GM18517 (cell line): ENCODE results near the gene SLFNL1.

ENCODE experiments used
- ATAC-seq: cut with Tn5 transposase; IDR thresholded peaks from one replicate; pipeline ENCODE4 v1.9.1; 2021; ENCODE audit warnings: mild to moderate bottlenecking, moderate library complexity; ENCODE audit not compliant: unreplicated experiment

SLFNL1 gene

GRCh38 chr1:40987439-40988276, 33.9 kb downstream of the SLFNL1 start:
- ATAC-seq = no peak

GRCh38 chr1:40986956-40987355, 34.6 kb downstream of the SLFNL1 start:
- no peak for ATAC-seq

GRCh38 chr1:40986328-40986783, 35.2 kb downstream of the SLFNL1 start:
- ATAC-seq = no peak

GRCh38 chr1:40985875-40986274, 35.6 kb downstream of the SLFNL1 start:
- no peak for ATAC-seq

GRCh38 chr1:40985161-40985560, 36.4 kb downstream of the SLFNL1 start:
- no peak for ATAC-seq

DNA sequence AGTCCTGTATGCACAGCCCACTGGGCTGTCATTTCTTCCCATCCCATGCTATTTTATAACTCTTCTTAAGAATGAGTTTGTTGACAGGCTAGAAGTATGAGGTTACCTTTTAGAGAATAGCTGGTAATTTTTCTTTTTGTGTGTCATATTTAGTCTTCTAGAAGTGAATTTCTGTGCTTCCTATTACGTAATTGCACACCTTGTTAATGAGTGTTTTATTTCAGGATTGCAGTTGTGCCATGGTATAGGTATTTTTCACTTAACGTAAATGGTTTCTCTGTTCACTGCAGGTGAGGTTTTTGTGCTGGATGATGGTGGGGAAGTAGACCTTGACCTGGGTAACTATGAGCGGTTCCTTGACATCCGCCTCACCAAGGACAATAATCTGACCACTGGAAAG, 37.0 kb downstream of the SLFNL1 start:
- no peak for ATAC-seq

- no peak for ATAC-seq
These were observed 37.5 kb downstream of the SLFNL1 start for GRCh38 chr1:40984066-40984465.

DNA sequence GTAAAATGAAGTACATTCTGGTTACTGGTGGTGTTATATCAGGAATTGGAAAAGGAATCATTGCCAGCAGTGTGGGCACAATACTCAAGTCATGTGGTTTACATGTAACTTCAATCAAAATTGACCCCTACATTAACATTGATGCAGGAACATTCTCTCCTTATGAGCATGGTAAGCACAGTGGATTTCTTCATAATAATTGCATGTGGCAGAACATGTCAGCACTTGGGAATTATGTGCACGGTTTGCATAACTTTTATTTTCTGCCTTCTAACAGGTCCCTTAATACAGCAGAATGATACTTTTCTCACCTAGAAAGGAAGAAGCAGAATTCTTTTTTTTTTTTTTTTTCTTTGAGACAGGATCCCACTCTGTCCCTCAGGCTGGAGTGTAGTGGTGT, 38.2 kb downstream of the SLFNL1 start:
- no peak for ATAC-seq

DNA sequence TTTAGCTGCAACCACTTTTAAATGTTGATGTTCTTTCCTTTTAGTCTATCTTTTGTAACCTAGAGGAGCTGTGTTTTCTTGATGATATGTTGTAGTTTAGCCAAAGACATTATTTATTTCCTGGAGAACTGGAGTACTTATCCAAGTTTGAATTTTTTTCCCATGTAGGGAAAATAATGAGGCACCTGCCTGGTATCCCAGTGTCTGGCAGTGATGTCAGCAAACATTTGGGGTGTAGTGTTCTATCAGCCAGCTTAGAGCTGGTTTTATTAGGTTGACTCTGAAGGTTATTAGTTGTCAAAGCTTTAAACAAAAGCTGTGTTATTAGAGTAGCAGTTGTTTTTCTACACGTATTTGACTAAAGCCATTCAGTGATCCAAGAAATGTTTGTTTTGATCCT, 38.8 kb downstream of the SLFNL1 start:
- ATAC-seq = no peak

DNA sequence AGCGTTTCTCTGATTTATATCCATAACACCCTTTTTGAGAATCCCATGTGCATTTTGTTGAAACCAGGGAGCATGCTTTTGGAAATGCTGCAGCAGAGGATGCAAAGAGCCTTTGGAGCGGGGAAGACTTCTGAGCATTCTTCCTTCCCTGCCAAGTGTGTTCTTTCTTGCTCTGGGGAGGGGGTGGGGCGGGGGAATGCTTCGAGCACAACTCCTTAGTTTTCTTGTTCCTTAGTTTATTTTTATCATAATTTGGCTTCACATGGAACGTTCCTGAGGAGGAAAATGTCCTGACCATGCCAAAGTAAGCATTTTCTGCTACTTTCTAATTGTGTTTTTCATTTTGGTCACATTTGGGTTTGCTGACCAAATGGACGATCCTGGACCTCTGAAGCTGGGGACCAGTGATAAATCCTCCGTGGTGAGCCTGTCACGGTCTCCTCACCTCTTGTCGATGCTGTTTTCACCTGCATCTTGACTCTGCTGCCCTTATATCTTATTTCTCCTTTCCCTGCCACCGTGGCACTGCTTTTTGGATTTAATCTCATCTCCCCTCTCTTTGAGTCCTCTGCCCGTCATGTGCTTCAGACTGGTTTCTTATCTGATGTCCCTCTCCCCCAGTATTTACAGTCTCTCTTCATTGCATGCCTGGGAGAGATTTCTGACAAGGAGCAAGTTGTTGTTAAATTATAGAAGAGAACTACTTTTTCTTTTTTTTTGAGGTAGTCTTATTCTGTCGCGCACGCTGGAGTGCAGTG, 39.7 kb downstream of the SLFNL1 start:
- no peak for ATAC-seq

GRCh38 chr1:40980453-40981121, 40.9 kb downstream of the SLFNL1 start:
- no peak for ATAC-seq

DNA sequence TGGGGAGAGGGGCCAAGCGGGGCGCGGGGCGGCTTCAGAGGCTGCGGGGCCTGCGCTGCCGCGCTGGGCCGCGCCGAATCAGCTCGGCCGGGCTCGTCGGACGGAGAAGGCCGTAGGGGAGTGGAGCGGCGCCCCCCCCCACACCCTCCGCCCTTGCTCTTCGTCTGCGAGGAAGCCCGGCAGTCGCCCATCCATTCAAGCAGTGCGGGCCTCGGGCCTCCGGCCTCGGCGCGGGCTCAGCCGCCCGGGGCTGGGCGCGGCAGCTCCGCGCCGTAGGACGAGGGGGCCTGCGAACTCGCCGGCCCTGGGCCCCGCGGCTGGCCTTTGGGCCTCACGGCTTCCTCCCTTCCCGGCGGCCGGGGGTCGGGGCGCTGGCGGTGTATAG, 41.5 kb downstream of the SLFNL1 start:
- no peak for ATAC-seq

GRCh38 chr1:40979241-40980067, 42.1 kb downstream of the SLFNL1 start, which contains the start of gene CTPS1:
TSS of gene CTPS1 (plus strand) at chr1:40979696. CDS start at chr1:40983291, 3,595 bp downstream.
- peak; percentile 86 for ATAC-seq

DNA sequence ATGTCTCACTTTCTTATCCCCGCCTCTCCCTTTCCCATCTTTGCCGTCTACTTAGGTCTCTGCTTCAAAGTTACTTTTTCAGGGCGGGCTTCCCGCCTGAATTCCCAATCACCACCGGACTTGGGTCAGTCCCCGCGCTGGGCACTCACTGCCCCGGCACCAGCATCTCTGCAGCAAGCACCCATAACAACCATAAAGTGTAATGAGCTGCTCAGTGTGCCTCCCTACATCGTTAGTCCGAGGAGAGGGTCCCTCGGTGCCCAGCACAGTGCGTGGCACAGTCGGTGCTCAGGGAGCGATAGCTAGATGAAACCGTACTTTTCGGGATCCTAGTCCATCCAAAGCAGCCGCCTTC, 42.7 kb downstream of the SLFNL1 start:
- no peak for ATAC-seq

- ATAC-seq = no peak
These were observed 43.8 kb downstream of the SLFNL1 start for GRCh38 chr1:40977716-40978115.

DNA sequence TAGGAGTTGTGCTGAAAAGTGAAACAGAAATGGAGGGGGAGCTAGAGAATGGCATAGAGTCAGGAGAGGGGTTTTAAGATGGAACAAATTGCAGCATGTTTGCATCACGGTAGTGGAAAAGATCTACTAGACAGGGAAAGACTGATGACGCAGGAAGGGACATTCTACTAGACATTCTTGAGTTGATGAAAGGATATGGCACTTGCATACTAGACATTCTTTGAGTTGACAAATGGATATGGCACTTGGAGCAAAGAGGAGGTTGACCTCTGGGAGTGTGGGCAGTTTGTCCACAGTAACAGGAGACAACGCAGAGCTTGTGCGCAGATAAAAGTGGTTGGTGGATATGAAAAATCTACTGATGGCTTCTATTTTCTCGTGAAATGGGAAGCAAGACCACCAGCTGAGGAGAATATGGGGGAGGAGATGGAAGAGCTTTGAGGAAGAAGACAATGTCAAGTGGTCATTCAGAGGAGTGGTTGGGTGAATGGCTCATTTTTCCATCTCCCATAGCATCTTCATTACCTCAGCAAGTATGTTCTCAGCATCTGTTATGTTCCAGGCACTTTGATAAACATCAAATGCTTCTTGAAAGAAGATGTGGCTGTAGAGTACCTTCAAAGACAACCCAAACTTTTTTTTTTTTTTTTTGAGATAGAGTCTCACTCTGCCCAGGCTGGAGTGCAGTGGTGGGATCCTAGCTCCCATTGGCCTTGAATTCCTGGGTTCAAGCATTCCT, 44.4 kb downstream of the SLFNL1 start:
- ATAC-seq = no peak

DNA sequence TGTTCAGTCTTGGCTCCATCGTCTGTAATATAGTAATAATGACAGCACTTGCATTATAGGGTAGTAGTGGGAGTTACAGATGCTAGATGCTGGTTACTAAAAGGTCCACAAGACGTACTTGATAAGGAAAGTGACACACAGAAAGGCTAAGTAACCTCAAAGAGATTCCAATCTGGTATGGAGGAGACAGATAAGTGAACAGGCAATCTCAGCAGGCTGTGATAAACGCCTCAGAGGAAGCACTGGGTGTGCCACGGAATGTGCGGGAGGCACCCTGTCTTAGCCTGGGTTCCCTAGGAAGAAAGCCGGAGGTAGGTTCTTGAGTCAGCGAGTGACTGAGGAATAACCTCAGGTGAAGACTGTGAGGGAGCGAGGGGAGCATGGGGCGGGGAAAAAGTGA, 46.6 kb downstream of the SLFNL1 start:
- ATAC-seq = no peak

DNA sequence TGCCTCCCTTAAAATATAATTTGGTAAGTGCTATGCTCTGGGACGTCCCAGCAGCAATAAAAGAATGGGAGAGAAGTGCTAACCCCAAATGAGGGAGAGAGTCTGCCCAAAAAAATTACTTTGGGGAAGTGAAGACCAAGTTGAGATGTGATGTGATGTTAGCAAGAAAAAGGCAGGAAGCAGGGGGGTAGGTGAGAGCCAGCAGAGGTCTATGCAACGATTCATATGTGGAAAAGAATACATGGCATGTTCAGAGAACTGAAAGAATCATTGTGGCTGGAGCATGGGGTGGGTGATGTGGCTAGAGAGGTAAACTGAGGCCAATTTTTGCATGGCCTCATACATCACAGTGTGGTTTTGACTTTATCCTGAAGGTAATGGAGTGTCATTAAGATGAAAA, 47.6 kb downstream of the SLFNL1 start:
- ATAC-seq = no peak

DNA sequence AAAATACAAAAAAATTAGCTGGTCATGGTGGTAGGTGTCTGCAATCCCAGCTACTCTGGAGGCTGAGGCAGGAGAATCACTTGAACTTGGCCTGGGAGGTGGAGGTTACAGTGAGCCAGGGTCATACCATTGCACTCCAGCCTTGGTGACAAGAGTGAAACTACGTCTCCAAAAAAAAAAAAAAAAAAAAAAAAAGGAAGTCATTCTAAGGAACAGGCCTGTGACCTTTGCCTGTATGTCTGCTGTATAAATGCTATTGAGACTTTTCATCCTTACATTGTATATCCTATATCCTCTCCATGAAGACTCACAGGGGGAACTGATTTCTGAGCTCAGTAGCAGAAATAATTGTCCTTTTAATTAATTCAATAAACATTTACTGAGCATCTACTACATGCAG, 49.6 kb downstream of the SLFNL1 start:
- no peak for ATAC-seq

DNA sequence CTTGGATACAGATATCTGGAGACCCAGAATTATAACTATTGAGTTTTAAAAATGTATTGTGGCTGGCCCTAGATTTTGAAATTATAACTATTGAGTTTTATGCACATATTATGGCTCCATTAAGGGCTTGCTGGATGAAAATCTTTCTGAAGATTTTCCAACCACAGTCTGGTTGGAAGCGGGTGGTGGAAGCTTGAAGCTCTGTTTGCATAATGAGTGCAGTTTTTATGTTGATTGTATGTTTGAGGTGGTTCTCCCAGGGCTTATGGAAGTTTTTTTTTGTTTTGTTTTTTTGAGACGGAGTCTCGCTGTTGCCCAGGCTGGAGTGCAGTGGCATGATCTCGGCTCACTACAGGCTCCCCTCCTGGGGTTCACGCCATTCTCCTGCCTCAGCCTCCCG, 52.1 kb downstream of the SLFNL1 start:
- no peak for ATAC-seq
